Central memory CD4-positive, alpha-beta T cell (primary cell): ENCODE measurements around the gene FAAP24.
"Not testable (repeated sequence)": the region's sequence is repeated elsewhere in the genome, so short reads cannot be mapped to it uniquely, and the experiment has no call there.

Experiments
- DNase-seq: peaks from one replicate; pipeline ENCODE4 v3.0.0; 2022

The FAAP24 gene

DNA sequence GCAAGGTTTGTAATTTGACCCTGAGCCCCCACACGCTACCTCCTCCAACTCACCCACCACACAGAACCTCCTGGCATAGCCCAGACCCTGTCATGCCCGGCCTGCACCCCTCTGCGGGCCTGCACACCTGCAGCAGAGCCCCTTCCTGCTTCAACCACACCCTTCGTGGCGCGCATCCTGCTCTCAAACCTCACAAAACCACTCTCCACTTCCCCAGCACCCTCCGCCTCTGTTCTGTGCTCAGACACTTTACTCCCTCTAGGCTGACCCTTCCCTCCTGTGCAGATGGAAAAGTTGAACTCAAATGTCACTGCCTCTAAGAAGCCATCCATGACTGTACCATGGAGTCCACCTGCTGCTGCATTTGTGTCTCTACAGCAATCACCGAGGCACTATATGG is 28.5 kb downstream of the FAAP24 start:
- peak; percentile 12 for DNase-seq

DNA sequence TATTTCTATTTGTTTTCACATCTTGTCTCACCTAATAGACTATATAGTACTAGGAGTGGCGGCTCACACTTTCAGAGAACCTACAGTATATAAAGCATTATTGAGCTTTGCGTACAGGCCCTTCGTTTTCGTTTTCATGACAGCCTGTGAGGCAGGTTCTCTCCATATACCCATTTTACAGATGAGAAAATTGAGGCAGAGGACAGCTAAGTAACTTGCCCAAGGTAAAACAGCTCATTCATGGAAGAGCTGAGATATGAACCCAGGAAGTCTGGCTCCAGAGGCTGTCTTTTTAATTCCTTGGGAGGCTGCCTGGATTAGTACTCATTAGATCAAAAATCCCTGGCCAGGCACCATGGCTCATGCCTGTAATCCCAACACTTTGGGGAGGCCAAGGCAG is 28.9 kb downstream of the FAAP24 start:
- DNase-seq: no peak

DNA sequence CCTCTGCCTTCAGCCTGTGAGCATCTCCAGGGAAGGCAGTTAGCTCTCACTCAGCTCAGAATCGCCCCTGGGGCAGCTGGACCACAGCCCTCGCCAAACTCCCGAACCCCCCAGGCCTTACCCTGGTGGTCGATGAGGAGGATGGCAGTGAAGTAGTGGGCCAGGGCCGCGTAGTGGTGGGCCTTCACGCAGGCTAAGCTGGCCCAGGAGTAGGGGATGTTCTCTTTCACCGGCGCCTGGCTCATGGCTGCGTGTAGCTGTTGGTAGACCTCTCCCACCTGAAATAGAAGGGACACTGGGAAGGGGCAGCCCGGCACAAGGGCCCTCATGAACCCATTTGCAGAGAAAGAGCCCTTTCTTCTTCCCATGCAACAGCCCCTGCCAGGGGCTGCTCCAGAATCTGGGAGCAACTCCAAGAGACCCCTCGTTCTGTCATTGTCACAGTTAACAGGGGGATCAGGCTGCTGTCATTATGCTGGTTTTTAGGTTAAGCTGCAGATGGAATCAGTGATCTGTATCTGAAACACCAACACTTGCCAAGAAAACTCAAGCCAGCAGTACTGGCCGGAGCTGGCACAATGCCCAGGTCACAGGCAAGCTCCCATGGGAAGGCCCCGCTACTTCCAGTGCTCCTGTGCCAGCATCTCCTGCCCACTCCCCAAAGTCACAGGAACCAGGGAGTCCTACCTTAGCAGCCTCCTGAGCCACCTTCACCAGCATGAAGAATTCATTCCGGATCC is 30.3 kb downstream of the FAAP24 start:
- DNase-seq: not testable (repeated sequence)

DNA sequence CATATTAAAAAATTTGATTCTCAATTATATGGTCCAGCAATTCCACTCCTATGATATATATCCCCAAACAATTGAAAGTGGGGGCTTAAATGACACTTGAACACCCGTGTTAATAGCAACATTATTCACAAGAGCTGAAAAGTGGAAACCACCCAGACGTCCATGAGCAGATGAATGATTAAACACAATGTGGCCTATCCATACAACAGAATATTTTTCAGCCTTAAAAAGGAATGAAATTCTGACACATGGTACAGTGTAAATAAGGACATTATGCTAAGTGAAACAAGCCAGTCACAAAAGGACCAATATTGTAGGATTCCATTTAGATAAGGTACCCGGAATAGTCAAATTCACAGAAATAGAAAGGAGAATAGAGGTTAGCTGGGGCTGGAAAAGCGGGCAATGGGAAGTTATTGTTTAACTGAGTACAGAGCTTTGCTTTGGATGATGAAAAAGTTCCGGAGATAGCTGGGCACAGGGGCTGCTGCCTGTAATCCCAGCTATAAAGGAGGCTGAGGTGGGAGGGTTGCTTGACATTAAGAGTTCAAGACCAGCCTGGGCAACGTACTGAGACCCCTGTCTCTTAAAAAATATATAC is 31.5 kb downstream of the FAAP24 start:
- not testable (repeated sequence) for DNase-seq

DNA sequence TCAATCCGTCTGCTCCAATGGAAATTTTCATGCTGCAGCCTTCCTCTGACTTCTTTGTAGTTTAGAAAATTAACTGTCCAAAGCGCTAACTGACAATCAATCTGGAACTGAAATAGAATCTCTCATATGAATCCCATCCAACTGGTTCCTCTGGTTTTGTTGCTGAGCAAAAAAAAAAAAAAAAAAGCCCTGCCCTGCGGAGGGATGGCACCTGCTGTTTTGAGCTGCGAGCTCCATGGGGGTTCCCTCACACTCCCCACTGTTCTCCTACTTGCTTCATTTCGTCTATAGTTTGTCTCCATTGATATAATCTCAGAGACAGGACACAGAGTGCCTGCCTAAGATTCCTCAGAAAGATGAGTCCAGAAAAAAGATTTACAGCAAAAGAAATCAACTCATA is 33.4 kb downstream of the FAAP24 start:
- no peak for DNase-seq

DNA sequence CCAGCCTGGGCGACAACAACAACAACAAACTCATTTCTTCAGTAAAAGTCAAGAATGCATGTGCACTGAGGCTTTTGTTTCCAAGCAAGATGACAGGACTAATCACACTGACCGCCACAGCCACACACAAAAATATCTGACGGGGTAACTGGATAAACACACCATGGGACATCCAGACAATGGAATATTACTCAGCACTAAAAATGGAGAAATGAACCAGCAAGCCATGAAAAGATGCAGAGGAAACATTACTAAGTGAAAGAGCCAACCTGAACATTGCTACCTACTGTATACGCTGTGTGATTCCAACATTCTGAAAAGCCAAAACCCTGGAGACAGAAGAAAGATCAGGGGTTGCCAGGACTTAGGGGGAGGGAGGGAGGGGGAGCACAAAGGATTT is 36.7 kb downstream of the FAAP24 start:
- DNase-seq: no peak

DNA sequence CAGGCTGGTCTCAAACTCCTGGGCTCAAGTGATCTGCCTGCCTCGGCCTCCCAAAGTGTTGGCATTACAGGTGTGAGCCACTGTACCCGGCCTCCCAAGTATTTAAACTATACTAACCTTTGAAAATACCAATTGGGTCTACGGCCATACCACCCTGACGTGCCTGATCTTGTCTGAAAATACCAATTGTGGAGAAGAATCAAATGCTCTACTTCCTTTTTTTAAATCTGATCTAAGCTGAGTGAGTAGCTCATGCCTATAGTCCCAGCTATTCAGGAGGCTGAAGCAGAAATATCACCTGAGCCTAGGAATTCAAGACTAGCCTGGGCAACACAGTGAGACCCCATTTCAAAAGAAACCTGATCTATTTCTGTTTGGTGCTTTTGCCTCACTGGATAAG is 38.8 kb downstream of the FAAP24 start:
- DNase-seq: not testable (repeated sequence)

DNA sequence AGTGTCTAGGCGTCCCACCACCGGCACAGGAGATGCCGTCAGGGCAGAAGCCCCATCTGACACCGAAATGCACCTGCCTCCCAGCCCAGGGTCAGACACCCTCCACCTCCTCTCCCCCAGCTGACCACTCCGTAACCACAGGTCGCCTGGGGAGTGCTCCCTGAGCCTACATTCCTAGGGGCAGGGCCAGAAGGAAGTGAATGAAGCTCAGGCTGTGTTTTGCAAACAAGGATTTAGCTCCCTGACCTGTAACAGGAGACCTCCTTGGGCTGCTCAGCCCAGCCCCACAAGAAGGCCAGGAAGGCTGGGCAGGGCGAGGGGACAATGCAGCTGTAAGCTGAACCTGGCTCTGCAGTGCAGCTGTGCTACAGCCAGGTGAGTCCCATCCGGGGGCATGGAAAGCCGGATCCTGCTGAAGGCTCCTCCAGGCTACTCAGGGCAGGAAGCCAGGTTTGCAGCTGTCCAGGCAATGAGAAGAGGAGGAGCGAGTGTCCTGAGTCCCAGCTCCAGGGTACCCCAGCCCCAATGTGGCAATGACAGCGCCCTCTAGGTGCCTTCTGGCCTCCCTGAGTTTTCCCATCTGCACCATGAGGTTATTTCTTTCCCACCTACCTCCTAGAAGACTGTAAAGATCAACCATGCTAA is 50.6 kb downstream of the FAAP24 start:
- no peak for DNase-seq

DNA sequence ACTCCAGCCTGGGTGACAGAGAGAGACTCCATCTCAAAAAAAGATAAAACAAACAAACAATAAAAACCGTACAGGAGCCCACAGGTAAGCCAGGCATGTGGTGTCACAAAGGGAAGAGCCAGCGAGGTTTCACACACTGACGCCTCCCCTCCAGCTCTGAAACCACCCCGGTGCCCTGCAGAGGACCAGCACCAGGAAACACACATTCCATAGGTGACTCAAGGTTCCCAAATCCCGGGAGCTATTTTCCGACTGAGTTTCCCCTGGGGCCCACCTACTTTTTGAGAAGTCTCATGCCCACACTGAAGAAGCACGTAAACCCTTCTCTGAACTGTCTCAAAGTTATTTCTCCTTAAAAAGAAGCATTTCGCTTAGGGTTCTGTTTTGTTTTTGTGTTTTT is 52.4 kb downstream of the FAAP24 start:
- no peak for DNase-seq

DNA sequence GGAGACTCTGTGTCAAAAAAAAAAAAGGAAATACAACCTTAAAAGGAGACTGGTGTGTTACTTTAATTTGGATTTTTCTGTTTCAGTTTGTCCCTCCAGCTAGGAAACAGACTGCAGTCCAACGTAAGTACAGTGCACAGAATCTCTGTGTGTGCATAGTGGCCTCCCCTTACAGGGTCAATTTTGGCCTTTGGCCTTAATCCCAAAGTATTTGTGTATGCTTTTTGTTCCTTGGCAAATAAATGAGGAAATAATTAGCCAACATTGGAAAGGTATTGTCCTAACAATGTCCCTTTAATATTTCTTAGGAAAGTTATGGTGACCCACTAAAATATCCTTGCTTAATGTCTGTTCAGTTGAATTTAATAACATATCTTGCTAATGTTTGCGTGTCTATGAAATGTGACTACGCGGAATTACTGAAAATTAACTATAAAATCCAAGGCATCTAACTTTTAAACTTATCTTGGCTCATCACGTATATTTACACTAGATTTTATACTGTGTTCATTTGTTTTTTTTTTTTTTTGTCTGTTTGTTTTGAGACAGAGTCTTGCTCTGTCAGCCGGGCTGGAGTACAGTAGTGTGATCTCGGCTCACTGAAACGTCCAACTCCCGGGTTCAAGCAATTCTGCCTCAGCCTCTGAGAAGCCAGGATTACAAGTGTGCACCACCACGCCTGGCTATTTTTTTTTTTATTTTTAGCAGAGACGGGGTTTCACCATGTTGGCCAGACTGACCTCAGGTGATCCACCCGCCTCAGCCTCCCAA is 53.6 kb downstream of the FAAP24 start:
- DNase-seq: not testable (repeated sequence)

DNA sequence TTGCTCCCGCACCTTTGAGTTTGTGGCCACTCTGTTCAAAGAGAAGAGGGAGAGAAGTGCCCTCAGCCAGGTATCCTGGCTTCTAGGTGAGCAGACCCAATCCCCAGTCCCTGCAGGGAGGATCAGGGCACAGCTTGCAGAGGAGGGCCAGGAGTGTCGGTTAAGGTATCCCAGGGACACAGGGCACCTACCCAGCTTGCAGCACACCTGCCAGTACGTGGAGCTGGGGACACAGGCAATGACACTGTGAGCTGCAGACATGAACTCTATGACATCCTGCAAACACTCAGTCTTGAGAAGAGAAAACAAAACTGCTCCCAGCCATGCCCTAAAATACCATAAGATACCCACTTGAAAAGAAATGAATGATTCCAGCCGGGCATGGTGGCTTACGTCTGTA is 54.6 kb downstream of the FAAP24 start:
- not testable (repeated sequence) for DNase-seq
